Cerebellar cortex (tissue), 1 donor: ENCODE measurements around the gene PCDHB14.
"Not testable (repeated sequence)": the region's sequence is repeated elsewhere in the genome, so short reads cannot be mapped to it uniquely, and the experiment has no call there.

Experiments used
- DNase-seq: peaks from one replicate; pipeline ENCODE4 v3.0.0-alpha.2; 2015; ENCODE audit warnings: low spot score

The PCDHB14 gene

DNA sequence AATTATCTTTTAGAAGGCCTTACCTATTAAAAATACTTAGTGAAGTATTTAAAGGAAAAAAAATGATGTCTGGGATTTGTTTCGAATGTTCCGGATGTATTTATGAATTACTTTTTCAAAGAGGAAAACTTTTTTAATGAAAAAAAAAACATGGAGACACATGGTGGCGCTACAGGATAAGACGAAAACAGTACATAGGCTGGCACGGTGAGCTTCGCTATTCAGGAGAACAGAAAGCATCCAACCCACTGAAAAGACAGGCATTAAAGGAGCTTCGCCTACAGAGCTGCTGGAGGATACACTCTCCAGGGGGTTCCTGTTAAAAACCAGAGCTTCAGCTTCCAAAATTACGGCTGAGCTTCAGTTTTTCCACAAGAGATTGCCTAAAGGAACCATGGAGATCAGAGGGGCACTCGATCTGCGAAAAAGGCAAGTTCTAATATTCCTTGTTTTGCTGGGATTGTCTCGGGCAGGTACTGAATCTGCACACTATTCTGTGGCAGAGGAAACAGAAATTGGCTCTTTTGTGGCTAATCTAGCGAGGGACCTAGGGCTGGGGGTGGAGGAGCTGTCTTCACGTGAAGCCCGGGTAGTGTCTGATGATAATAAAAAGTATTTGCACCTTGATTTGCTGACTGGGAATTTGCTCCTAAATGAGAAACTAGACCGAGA lies at the start of gene PCDHB14:
PCDHB14 (plus strand) TSS at position 232 of the 672 bp plus-strand sequence; CDS start at position 395, 163 bp downstream.
- peak; percentile 68 for DNase-seq

DNA sequence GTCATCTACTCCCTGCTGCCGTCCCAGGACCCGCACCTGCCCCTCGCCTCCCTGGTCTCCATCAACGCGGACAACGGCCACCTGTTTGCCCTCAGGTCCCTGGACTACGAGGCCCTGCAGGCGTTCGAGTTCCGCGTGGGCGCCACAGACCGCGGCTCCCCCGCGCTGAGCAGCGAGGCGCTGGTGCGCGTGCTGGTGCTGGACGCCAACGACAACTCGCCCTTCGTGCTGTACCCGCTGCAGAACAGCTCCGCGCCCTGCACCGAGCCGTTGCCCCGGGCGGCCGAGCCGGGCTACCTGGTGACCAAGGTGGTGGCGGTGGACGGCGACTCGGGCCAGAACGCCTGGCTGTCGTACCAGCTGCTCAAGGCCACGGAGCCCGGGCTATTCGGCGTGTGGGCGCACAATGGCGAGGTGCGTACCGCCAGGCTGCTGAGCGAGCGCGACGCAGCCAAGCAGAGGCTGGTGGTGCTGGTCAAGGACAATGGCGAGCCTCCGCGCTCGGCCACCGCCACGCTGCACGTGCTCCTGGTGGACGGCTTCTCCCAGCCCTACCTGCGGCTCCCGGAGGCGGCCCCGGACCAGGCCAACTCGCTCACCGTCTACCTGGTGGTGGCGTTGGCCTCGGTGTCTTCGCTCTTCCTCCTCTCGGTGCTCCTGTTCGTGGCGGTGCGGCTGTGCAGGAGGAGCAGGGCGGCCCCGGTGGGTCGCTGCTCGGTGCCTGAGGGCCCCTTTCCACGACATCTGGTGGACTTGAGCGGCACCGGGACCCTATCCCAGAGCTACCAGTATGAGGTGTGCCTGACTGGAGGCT lies 48.6 kb upstream of the PCDHB14 start:
- not testable (repeated sequence) for DNase-seq

DNA sequence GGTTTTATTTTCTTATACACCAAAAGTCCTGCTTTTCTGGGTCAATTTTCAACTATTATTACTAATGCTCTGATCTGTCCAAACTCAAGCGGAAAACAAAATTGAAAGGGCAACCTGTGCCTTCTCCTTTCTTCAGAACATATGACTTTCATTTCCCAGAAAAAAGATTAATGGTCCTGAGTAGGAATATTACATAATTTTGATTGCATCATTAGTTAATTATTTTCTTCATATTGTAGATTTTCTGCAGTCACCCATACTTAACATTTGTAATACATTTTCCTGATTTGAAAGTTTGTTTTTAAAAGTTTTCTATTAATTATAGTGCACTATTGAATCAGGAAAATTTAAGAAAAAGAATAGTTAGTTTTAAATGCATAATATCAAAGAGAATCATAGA lies 47.2 kb upstream of the PCDHB14 start:
- no peak for DNase-seq

DNA sequence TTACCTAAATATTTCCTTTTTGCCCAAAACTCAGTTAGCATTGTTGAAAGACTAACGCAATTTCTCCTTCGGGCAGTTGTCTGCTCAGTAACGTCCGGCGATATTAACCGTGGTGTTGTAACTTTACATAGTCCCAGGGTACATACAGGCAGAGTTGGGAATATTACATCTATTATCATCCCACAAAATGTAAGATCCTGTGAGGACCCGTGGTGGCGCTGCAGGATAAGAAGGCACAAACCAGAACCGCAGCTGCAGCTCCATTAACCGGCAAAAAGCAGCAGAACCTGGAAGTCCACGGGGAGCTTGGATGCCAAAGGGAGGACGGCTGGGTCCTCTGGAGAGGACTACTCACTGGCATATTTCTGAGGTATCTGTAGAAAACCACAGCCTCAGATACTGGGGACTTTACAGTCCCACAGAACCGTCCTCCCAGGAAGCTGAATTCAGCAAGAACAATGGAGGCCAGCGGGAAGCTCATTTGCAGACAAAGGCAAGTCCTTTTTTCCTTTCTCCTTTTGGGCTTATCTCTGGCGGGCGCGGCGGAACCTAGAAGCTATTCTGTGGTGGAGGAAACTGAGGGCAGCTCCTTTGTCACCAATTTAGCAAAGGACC lies 45.5 kb upstream of the PCDHB14 start, which contains the start of gene PCDHB8:
PCDHB8 (plus strand) TSS at position 214 of the 615 bp plus-strand sequence; CDS start at position 459, 245 bp downstream.
- DNase-seq: not testable (repeated sequence)

DNA sequence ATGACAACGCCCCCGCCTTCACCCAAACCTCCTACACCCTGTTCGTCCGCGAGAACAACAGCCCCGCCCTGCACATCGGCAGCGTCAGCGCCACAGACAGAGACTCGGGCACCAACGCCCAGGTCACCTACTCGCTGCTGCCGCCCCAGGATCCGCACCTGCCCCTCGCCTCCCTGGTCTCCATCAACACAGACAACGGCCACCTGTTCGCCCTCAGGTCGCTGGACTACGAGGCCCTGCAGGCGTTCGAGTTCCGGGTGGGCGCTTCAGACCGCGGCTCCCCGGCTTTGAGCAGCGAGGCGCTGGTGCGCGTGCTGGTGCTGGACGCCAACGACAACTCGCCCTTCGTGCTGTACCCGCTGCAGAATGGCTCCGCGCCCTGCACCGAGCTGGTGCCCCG lies 43.8 kb upstream of the PCDHB14 start:
- DNase-seq: not testable (repeated sequence)

DNA sequence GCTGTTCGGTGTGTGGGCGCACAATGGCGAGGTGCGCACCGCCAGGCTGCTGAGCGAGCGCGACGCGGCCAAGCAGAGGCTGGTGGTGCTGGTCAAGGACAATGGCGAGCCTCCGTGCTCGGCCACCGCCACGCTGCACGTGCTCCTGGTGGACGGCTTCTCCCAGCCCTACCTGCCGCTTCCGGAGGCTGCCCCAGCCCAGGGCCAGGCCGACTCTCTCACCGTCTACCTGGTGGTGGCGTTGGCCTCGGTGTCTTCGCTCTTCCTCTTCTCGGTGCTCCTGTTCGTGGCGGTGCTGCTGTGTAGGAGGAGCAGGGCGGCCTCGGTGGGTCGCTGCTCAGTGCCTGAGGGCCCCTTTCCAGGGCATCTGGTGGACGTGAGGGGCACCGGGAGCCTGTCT lies 43.3 kb upstream of the PCDHB14 start:
- DNase-seq: not testable (repeated sequence)

DNA sequence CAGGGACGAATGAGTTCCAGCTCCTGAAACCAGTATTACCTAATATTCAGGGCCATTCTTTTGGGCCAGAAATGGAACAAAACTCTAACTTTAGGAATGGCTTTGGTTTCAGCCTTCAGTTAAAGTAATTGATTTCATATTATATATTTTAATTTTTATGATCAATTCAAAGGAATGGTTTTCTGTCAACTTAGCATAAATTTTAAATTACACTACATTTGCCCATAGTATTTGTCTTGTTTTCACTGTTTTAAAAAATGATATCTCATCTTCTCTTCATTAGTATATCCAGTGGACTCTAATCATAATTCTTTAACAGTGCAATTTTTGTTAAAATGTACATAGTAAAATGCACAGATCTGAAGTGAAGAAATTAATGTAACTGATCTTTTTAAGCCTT lies 42.8 kb upstream of the PCDHB14 start:
- DNase-seq: no peak

DNA sequence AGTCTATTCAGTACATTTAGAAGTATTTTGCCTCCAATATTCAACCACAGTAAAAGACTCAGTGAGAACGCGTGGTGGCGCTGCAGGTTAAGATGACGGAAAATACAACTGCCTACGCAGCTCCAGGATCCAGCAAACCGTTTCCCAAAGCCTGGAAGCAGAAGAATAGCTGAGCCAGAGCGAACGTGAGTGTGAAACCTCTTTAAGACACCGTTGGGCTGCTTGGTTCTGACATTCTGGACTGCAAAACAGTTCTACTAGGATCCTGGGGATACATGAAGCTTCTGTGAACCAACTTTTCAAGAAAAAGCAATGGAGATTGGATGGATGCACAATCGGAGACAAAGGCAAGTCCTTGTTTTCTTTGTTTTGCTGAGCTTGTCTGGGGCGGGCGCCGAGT lies 40.9 kb upstream of the PCDHB14 start, which contains the start of gene PCDHB16:
PCDHB16 (plus strand) TSS at position 140 of the 400 bp plus-strand sequence; CDS start at position 313, 173 bp downstream.
- DNase-seq: peak; percentile 72

DNA sequence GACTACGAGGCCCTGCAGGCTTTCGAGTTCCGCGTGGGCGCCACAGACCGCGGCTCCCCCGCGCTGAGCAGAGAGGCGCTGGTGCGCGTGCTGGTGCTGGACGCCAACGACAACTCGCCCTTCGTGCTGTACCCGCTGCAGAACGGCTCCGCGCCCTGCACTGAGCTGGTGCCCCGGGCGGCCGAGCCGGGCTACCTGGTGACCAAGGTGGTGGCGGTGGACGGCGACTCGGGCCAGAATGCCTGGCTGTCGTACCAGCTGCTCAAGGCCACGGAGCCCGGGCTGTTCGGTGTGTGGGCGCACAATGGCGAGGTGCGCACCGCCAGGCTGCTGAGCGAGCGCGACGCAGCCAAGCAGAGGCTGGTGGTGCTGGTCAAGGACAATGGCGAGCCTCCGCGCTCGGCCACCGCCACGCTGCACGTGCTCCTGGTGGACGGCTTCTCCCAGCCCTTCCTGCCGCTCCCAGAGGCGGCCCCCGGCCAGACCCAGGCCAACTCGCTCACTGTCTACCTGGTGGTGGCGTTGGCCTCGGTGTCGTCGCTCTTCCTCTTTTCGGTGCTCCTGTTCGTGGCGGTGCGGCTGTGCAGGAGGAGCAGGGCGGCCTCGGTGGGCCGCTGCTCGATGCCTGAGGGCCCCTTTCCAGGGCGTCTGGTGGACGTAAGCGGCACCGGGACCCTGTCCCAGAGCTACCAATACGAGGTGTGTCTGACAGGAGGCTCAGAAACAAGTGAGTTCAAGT lies 38.9 kb upstream of the PCDHB14 start:
- not testable (repeated sequence) for DNase-seq

DNA sequence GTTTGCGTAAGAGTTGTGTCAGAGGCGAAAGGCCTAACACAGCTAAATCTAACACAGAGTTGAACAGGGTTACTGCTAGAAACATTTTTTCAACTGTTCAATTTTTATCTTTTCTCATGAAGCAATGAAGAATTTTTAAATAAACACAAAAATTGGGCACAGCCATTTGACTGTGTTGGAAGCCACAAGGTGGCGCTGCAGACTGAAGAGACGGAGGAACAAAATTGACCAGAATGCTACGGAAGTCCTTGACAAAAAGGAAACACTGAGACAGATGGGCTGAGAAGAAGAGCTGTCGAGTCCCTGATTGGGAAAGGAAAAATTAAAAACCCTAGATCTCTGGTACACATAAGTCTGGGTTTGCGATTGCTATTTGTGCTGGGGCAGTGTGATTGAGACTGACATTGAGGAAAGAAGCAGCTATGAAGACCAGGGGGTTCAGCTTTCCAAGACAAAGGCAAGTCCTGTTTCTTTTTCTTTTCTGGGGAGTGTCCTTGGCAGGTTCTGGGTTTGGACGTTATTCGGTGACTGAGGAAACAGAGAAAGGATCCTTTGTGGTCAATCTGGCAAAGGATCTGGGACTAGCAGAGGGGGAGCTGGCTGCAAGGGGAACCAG lies 36.1 kb upstream of the PCDHB14 start, which contains the start of gene PCDHB9:
PCDHB9 (plus strand) TSS at position 265 of the 616 bp plus-strand sequence; CDS start at position 423, 158 bp downstream.
- DNase-seq: peak; percentile 50

DNA sequence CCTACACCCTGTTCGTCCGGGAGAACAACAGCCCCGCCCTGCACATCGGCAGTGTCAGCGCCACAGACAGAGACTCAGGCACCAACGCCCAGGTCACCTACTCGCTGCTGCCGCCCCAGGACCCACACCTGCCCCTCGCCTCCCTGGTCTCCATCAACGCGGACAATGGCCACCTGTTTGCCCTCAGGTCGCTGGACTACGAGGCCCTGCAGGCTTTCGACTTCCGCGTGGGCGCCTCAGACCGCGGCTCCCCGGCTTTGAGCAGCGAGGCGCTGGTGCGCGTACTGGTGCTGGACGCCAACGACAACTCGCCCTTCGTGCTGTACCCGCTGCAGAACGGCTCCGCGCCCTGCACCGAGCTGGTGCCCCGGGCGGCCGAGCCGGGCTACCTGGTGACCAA lies 34.5 kb upstream of the PCDHB14 start:
- DNase-seq: not testable (repeated sequence)

DNA sequence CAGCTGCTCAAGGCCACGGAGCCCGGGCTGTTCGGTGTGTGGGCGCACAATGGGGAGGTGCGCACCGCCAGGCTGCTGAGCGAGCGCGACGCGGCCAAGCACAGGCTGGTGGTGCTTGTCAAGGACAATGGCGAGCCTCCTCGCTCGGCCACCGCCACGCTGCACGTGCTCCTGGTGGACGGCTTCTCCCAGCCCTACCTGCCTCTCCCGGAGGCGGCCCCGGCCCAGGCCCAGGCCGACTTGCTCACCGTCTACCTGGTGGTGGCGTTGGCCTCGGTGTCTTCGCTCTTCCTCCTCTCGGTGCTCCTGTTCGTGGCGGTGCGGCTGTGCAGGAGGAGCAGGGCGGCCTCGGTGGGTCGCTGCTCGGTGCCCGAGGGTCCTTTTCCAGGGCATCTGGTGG lies 34.0 kb upstream of the PCDHB14 start:
- not testable (repeated sequence) for DNase-seq

DNA sequence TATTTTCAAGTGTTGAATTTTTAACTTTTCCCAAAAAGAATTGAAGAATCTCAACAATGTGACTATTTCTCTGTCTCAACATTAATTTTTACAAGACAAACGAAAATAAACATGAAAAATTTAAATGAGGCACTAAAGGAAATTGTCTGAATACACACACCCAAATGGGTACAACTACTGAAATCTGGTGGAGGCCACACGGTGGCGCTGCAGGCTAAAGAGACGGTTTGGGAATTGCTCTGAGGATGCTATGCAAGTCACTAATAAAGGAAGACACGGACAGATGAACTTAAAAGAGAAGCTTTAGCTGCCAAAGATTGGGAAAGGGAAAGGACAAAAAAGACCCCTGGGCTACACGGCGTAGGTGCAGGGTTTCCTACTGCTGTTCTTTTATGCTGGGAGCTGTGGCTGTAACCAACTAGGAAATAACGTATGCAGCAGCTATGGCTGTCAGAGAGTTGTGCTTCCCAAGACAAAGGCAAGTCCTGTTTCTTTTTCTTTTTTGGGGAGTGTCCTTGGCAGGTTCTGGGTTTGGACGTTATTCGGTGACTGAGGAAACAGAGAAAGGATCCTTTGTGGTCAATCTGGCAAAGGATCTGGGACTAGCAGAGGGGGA lies 30.9 kb upstream of the PCDHB14 start, which contains the start of gene PCDHB10:
PCDHB10 (plus strand) TSS at position 244 of the 616 bp plus-strand sequence; CDS start at position 444, 200 bp downstream.
- DNase-seq: peak; percentile 64

DNA sequence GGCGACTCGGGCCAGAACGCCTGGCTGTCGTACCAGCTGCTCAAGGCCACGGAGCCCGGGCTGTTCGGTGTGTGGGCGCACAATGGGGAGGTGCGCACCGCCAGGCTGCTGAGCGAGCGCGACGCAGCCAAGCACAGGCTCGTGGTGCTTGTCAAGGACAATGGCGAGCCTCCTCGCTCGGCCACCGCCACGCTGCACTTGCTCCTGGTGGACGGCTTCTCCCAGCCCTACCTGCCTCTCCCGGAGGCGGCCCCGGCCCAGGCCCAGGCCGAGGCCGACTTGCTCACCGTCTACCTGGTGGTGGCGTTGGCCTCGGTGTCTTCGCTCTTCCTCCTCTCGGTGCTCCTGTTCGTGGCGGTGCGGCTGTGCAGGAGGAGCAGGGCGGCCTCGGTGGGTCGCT lies 28.8 kb upstream of the PCDHB14 start:
- not testable (repeated sequence) for DNase-seq

DNA sequence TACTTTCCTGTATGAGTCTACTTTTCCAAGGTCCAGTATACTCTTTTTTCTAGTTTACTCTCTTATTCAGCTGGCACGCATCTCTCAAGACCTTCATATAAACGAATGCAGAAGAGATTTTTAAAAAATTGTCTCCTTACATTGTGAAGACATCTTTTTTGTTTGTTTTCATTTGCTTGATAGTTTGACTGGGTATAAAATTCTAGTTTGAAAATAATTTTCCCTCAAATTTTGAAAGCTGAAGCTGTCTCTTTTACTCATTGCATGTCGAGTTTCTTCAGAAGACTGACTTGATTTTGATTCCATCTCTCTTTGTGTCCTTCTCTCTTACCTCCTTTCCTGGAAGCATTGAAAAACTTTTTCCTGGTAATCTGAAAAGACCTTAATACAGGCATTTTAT lies 26.8 kb upstream of the PCDHB14 start:
- no peak for DNase-seq

DNA sequence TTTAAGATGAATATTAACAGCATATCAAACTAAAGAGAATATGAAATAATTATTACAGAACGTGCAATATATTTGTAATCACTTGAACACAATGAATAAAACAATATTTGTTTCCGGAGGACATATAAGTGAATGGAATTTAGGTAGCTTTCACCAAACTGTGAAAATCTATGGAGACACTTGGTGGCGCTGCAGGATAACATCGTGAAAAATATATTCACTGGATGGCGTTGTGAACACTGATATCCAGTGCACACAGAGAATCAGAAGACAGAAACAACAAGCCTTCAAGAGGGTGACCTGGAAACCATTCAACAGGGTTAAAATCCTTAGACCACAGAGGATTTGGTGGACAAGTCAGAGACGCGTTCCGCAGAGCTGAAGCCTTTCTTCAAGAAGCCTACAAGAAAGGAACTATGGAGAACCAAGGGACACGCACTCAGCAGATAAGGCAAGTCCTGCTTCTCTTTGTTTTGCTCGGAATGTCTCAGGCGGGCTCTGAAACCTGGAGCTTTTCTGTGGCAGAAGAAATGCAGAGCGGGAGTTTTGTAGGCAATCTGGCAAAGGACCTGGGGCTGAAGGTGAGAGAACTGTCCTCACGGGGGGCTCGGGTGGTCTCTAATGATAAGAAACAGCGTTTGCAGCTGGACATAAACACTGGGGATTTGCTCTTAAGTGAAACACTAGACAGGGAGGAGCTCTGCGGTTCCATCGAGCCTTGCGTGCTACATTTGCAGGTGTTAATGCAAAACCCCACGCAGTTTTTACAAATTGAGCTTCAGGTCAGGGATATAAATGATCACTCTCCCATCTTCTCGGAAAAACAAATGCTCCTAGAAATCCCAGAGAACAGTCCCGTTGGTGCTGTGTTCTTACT lies 23.5 kb upstream of the PCDHB14 start, which contains the start of gene PCDHB11:
PCDHB11 (plus strand) TSS at position 269 of the 877 bp plus-strand sequence; CDS start at position 417, 148 bp downstream.
- DNase-seq: peak; percentile 57

DNA sequence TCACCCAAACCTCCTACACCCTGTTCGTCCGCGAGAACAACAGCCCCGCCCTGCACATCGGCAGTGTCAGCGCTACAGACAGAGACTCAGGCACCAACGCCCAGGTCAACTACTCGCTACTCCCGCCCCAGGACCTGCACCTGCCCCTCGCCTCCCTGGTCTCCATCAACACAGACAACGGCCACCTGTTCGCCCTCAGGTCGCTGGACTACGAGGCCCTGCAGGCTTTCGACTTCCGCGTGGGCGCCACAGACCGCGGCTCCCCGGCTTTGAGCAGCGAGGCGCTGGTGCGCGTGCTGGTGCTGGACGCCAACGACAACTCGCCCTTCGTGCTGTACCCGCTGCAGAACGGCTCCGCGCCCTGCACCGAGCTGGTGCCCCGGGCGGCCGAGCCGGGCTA lies 22.0 kb upstream of the PCDHB14 start:
- not testable (repeated sequence) for DNase-seq

DNA sequence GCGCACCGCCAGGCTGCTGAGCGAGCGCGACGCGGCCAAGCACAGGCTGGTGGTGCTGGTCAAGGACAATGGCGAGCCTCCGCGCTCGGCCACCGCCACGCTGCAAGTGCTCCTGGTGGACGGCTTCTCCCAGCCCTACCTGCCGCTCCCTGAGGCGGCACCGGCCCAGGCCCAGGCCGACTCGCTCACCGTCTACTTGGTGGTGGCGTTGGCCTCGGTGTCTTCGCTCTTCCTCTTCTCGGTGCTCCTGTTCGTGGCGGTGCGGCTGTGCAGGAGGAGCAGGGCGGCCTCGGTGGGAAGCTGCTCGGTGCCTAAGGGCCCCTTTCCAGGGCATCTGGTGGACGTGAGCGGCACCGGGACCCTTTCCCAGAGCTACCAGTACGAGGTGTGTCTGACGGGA lies 21.5 kb upstream of the PCDHB14 start:
- not testable (repeated sequence) for DNase-seq

DNA sequence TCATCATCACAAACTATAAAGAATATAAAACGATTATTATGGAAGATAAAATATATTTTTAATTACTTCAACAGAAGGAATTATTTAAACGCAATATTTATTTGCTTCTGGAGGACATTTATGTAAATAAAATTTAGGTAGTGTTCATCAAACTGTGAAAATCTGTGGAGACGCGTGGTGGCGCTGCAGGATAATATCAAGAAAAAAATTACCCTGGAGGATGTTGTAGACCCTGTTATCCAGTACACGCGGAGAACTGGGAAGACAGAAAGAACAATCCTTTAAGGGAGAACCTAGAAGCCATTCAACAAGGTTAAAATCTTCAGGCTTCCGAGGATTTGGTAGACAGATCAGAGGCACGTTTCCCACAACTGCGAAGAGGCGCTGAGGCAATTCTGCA lies 14.7 kb upstream of the PCDHB14 start, which contains the start of gene PCDHB12:
PCDHB12 (plus strand) TSS at position 242 of the 400 bp plus-strand sequence. CDS start 189 bp downstream, outside the sequence.
- peak; percentile 43 for DNase-seq
